WTC11 (cell line): ENCODE data around the gene SHKBP1. TPM values are rescaled to one million over a fixed set of nuclear protein-coding genes. Genes with fewer than 3 reads are reported as not detected.
"Not testable (repeated sequence)": the region's sequence is repeated elsewhere in the genome, so short reads cannot be mapped to it uniquely, and the experiment has no call there.

Source experiments
- ATAC-seq: fragments of 200-7000 bp; cut with Tn5 transposase; 2 replicates; pipeline ENCODE4 v1.10.0; 2021; ENCODE audit warnings: mild to moderate bottlenecking, moderate library complexity
- CTCF ChIA-PET: fragments of 300-600 bp; sonication (Branson Sonifier 250); formaldehyde crosslinking; loops from one replicate; lab custom pipeline; 2021; ENCODE audit warnings: antibody characterized with exemption; lab: Charles Lee
- POLR2A ChIA-PET: fragments of 350-600 bp; sonication (Branson Sonifier 250); formaldehyde crosslinking; loops from one replicate; lab custom pipeline; 2021; ENCODE audit warnings: antibody characterized with exemption; lab: Charles Lee
- DNase-seq: peaks from one replicate; pipeline ENCODE4 v3.0.0; 2021; ENCODE audit warnings: low spot score
- H3K27ac Mint-ChIP-seq: 2 replicates; pipeline ENCODE4 v1.8.0; 2021; ENCODE audit warnings: mixed read lengths
- H3K27me3 Mint-ChIP-seq: 2 replicates; pipeline ENCODE4 v1.8.0; 2021; ENCODE audit warnings: low read depth, mild to moderate bottlenecking, moderate library complexity, mixed read lengths
- H3K36me3 Mint-ChIP-seq: 2 replicates; pipeline ENCODE4 v1.8.0; 2021; ENCODE audit warnings: mixed read lengths
- H3K4me1 Mint-ChIP-seq: 2 replicates; pipeline ENCODE4 v1.8.0; 2022; ENCODE audit warnings: mixed read lengths
- H3K4me3 Mint-ChIP-seq: 2 replicates; pipeline ENCODE4 v1.8.0; 2021; ENCODE audit warnings: mild to moderate bottlenecking, moderate library complexity, mixed read lengths
- H3K9me3 Mint-ChIP-seq: 2 replicates; pipeline ENCODE4 v1.8.0; 2021; ENCODE audit warnings: mixed read lengths
- ESRRA ChIP-seq: sonication (generic); formaldehyde crosslinking; IDR thresholded peaks from 2 replicates; pipeline ENCODE4 v1.8.1; 2022; ENCODE audit warnings: mild to moderate bottlenecking, missing genetic modification reagents, borderline replicate concordance
- FOXK1 ChIP-seq: sonication (generic); formaldehyde crosslinking; IDR thresholded peaks from 2 replicates; pipeline ENCODE4 v1.8.0; 2022; ENCODE audit warnings: mild to moderate bottlenecking, moderate library complexity, missing genetic modification reagents
- GRHL2 ChIP-seq: fragments of 250-450 bp; sonication (Bioruptor Pico); IDR thresholded peaks from 2 replicates; pipeline ENCODE4 v1.8.0; 2022; ENCODE audit warnings: mild to moderate bottlenecking, moderate library complexity; ENCODE audit not compliant: insufficient replicate concordance, severe bottlenecking
- MYBL2 ChIP-seq: sonication (generic); formaldehyde crosslinking; IDR thresholded peaks from 2 replicates; pipeline ENCODE4 v1.8.1; 2023; ENCODE audit warnings: mild to moderate bottlenecking, moderate library complexity, missing genetic modification reagents
- PRRX2 ChIP-seq: fragments of 250-450 bp; sonication (Bioruptor Pico); IDR thresholded peaks from 2 replicates; pipeline ENCODE4 v1.8.0; 2021; ENCODE audit warnings: mild to moderate bottlenecking
- SMAD3 ChIP-seq: sonication (generic); formaldehyde crosslinking; IDR thresholded peaks from 2 replicates; pipeline ENCODE4 v1.8.0; 2022; ENCODE audit warnings: missing genetic modification reagents, mild to moderate bottlenecking, borderline replicate concordance
- TEAD1 ChIP-seq: sonication (generic); formaldehyde crosslinking; IDR thresholded peaks from 2 replicates; pipeline ENCODE4 v1.8.0; 2022; ENCODE audit warnings: mild to moderate bottlenecking, missing genetic modification reagents
- ZBTB21 ChIP-seq: sonication (generic); formaldehyde crosslinking; IDR thresholded peaks from 2 replicates; pipeline ENCODE4 v1.8.1; 2023; ENCODE audit warnings: mild to moderate bottlenecking, missing genetic modification reagents, borderline replicate concordance
- ZNF416 ChIP-seq: fragments of 250-450 bp; sonication (Bioruptor Pico); IDR thresholded peaks from 2 replicates; pipeline ENCODE4 v1.9.0; 2021; ENCODE audit warnings: mild to moderate bottlenecking, inconsistent platforms
- ZNF423 ChIP-seq: fragments of 250-450 bp; sonication (Bioruptor Pico); IDR thresholded peaks from 2 replicates; pipeline ENCODE4 v2.1.2; 2022; ENCODE audit warnings: mild to moderate bottlenecking, moderate library complexity
- total RNA-seq: library from RNA; stranded (reverse); gene quantifications from 3 replicates; pipeline ENCODE4 v1.2.3, GENCODE V29; 2021
- TF ChIP-seq, protein P1 (sequence below): fragments of 250-450 bp; sonication (Bioruptor Pico); conservative IDR thresholded peaks from 2 replicates; pipeline ENCODE4 v1.9.0; 2021; ENCODE audit warnings: mild to moderate bottlenecking
- TF ChIP-seq, protein P2 (sequence below): fragments of 250-450 bp; sonication (Bioruptor Pico); IDR thresholded peaks from 2 replicates; pipeline ENCODE4 v2.1.2; 2022; ENCODE audit warnings: mild to moderate bottlenecking, moderate library complexity
- TF ChIP-seq, protein P3 (sequence below): sonication (generic); formaldehyde crosslinking; IDR thresholded peaks from 2 replicates; pipeline ENCODE4 v1.8.1; 2023; ENCODE audit warnings: mild to moderate bottlenecking, missing genetic modification reagents, moderate library complexity
- TF ChIP-seq, protein P4 (sequence below): sonication (generic); formaldehyde crosslinking; IDR thresholded peaks from 2 replicates; pipeline ENCODE4 v1.8.1; 2023; ENCODE audit warnings: mild to moderate bottlenecking, missing genetic modification reagents, borderline replicate concordance
- TF ChIP-seq, protein P5 (sequence below): sonication (generic); formaldehyde crosslinking; IDR thresholded peaks from 2 replicates; pipeline ENCODE4 v1.8.0; 2022; ENCODE audit warnings: mild to moderate bottlenecking, missing genetic modification reagents
- TF ChIP-seq, protein P6 (sequence below): fragments of 250-450 bp; sonication (Bioruptor Pico); IDR thresholded peaks from 2 replicates; pipeline ENCODE4 v1.9.0; 2021; ENCODE audit warnings: moderate library complexity, mild to moderate bottlenecking, inconsistent platforms, borderline replicate concordance
- TF ChIP-seq, protein P7 (sequence below): sonication (generic); formaldehyde crosslinking; IDR thresholded peaks from 2 replicates; pipeline ENCODE4 v1.8.0; 2023; ENCODE audit warnings: mild to moderate bottlenecking, missing genetic modification reagents
- TF ChIP-seq, protein P8 (sequence below): fragments of 250-450 bp; sonication (Bioruptor Pico); IDR thresholded peaks from 2 replicates; pipeline ENCODE4 v1.9.0; 2021; ENCODE audit warnings: mild to moderate bottlenecking
- TF ChIP-seq, protein P9 (sequence below): sonication (generic); formaldehyde crosslinking; IDR thresholded peaks from 2 replicates; pipeline ENCODE4 v1.8.1; 2022; ENCODE audit warnings: missing genetic modification reagents, borderline replicate concordance
- TF ChIP-seq, protein P10 (sequence below): sonication (generic); formaldehyde crosslinking; conservative IDR thresholded peaks from 2 replicates; pipeline ENCODE4 v1.8.1; 2022; ENCODE audit warnings: mild to moderate bottlenecking, missing genetic modification reagents

SHKBP1 gene
- total RNA-seq, 1 experiment from 2014 or later: 71.7 TPM

DNA sequence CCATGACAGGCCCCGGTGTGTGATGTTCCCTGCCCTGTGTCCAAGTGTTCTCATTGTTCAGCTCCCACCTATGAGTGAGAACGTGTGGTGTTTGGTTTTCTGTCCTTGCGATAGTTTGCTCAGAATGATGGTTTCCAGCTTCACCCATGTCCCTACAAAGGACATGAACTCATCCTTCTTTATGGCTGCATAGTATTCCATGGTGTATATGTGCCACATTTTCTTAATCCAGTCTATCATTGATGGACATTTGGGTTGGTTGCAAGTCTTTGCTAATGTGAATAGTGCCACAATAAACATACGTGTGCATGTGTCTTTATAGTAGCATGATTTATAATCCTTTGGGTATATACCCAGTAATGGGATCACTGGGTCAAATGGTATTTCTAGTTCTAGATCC lies 29.5 kb upstream of the SHKBP1 start:
- peaks cover 72% of the 10 kb centered on the region for H3K27me3 Mint-ChIP-seq
- DNase-seq, H3K4me1 Mint-ChIP-seq, H3K4me3 Mint-ChIP-seq, CTCF ChIA-PET, POLR2A ChIA-PET, H3K36me3 Mint-ChIP-seq, H3K27ac Mint-ChIP-seq, ATAC-seq, H3K9me3 Mint-ChIP-seq: not testable (repeated sequence)

DNA sequence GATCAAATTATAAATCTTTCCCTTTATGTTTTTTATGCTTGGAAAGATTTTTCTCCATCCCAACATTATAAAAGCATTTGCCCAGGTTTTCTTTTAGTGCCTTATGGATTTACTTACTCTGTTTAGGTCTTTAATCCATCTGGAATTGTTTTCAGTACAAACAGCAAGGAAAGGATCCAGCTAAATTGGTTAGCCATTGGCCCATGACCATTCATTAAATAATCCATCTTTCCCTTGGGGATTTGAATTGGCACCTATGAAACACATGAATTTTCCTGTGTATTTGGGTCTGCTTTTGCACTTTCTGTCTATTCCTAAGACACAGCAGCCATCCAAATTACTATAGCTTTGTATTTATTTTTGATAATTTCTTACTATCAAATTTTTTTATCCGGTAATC lies 28.8 kb upstream of the SHKBP1 start:
- peaks cover 7% of the 10 kb centered on the region for H3K9me3 Mint-ChIP-seq
- H3K36me3 Mint-ChIP-seq: peaks cover 2% of the 10 kb centered on the region; the same call in 1 of the 2 replicates
- CTCF ChIA-PET: interaction anchor here (1.9 to 3.7 kb wide), 4 partner anchors 9 to 87 kb away, joined by 11 to 71 read pairs (median 44); partner anchors contain the start of gene LTBP4
- no peak for DNase-seq
- peaks cover 4% of the 10 kb centered on the region; the same call in 1 of the 2 replicates for H3K4me1 Mint-ChIP-seq
- POLR2A ChIA-PET: no interaction called here
- no peak overlapping the region for H3K4me3 Mint-ChIP-seq
- H3K27me3 Mint-ChIP-seq: peaks cover 74% of the 10 kb centered on the region
- TF ChIP-seq, protein P1, sequence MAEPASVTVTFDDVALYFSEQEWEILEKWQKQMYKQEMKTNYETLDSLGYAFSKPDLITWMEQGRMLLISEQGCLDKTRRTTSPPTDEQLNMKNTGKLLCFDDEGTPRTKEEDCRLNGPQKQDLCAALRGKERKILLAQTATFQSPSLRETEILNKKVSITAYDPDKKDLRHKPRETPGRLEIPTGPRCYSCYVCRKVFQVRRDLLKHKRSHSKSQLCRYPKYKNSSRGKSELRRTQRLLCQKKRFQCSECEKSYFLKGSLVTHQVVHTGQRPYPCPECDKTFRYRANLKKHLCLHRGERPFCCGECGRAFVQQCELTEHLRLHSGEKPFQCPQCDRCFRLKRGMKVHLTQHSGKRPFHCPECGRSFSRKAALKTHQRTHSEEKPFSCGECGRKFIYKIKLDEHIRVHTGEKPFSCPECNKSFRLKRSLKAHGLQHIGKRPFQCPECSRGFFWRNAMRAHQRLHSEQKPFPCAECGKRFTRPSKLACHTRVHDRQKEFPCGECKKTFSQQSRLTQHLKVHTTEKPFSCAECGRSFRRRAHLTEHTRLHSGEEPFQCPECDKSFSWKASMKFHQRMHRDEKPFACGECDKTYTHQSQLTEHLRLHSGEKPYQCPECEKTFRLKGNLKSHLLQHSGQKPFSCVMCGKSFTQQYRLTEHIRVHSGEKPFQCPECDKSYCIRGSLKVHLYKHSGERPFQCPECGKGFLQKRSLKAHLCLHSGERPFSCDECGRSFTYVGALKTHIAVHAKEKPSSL: no peak
- no peak for TF ChIP-seq ZNF416
- TF ChIP-seq, protein P2, sequence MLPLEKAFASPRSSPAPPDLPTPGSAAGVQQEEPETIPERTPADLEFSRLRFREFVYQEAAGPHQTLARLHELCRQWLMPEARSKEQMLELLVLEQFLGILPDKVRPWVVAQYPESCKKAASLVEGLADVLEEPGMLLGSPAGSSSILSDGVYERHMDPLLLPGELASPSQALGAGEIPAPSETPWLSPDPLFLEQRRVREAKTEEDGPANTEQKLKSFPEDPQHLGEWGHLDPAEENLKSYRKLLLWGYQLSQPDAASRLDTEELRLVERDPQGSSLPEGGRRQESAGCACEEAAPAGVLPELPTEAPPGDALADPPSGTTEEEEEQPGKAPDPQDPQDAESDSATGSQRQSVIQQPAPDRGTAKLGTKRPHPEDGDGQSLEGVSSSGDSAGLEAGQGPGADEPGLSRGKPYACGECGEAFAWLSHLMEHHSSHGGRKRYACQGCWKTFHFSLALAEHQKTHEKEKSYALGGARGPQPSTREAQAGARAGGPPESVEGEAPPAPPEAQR (CRISPR knock-in tag): no peak
- TF ChIP-seq, protein P3, sequence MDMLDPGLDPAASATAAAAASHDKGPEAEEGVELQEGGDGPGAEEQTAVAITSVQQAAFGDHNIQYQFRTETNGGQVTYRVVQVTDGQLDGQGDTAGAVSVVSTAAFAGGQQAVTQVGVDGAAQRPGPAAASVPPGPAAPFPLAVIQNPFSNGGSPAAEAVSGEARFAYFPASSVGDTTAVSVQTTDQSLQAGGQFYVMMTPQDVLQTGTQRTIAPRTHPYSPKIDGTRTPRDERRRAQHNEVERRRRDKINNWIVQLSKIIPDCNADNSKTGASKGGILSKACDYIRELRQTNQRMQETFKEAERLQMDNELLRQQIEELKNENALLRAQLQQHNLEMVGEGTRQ (CRISPR knock-in tag): no peak
- no peak for TF ChIP-seq ZNF423
- TF ChIP-seq, protein P4, sequence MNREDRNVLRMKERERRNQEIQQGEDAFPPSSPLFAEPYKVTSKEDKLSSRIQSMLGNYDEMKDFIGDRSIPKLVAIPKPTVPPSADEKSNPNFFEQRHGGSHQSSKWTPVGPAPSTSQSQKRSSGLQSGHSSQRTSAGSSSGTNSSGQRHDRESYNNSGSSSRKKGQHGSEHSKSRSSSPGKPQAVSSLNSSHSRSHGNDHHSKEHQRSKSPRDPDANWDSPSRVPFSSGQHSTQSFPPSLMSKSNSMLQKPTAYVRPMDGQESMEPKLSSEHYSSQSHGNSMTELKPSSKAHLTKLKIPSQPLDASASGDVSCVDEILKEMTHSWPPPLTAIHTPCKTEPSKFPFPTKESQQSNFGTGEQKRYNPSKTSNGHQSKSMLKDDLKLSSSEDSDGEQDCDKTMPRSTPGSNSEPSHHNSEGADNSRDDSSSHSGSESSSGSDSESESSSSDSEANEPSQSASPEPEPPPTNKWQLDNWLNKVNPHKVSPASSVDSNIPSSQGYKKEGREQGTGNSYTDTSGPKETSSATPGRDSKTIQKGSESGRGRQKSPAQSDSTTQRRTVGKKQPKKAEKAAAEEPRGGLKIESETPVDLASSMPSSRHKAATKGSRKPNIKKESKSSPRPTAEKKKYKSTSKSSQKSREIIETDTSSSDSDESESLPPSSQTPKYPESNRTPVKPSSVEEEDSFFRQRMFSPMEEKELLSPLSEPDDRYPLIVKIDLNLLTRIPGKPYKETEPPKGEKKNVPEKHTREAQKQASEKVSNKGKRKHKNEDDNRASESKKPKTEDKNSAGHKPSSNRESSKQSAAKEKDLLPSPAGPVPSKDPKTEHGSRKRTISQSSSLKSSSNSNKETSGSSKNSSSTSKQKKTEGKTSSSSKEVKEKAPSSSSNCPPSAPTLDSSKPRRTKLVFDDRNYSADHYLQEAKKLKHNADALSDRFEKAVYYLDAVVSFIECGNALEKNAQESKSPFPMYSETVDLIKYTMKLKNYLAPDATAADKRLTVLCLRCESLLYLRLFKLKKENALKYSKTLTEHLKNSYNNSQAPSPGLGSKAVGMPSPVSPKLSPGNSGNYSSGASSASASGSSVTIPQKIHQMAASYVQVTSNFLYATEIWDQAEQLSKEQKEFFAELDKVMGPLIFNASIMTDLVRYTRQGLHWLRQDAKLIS: no peak
- TF ChIP-seq, protein P5, sequence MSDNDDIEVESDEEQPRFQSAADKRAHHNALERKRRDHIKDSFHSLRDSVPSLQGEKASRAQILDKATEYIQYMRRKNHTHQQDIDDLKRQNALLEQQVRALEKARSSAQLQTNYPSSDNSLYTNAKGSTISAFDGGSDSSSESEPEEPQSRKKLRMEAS (CRISPR knock-in tag): no peak
- no peak for TF ChIP-seq PRRX2
- TF ChIP-seq, protein P6, sequence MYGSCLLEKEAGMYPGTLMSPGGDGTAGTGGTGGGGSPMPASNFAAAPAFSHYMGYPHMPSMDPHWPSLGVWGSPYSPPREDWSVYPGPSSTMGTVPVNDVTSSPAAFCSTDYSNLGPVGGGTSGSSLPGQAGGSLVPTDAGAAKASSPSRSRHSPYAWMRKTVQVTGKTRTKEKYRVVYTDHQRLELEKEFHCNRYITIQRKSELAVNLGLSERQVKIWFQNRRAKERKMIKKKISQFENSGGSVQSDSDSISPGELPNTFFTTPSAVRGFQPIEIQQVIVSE (CRISPR knock-in tag): no peak
- TF ChIP-seq MYBL2 (CRISPR knock-in tag): no peak
- no peak for TF ChIP-seq GRHL2 (CRISPR knock-in tag)
- TF ChIP-seq SMAD3 (CRISPR knock-in tag): no peak
- TF ChIP-seq, protein P7, sequence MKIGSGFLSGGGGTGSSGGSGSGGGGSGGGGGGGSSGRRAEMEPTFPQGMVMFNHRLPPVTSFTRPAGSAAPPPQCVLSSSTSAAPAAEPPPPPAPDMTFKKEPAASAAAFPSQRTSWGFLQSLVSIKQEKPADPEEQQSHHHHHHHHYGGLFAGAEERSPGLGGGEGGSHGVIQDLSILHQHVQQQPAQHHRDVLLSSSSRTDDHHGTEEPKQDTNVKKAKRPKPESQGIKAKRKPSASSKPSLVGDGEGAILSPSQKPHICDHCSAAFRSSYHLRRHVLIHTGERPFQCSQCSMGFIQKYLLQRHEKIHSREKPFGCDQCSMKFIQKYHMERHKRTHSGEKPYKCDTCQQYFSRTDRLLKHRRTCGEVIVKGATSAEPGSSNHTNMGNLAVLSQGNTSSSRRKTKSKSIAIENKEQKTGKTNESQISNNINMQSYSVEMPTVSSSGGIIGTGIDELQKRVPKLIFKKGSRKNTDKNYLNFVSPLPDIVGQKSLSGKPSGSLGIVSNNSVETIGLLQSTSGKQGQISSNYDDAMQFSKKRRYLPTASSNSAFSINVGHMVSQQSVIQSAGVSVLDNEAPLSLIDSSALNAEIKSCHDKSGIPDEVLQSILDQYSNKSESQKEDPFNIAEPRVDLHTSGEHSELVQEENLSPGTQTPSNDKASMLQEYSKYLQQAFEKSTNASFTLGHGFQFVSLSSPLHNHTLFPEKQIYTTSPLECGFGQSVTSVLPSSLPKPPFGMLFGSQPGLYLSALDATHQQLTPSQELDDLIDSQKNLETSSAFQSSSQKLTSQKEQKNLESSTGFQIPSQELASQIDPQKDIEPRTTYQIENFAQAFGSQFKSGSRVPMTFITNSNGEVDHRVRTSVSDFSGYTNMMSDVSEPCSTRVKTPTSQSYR: no peak
- TF ChIP-seq, protein P8, sequence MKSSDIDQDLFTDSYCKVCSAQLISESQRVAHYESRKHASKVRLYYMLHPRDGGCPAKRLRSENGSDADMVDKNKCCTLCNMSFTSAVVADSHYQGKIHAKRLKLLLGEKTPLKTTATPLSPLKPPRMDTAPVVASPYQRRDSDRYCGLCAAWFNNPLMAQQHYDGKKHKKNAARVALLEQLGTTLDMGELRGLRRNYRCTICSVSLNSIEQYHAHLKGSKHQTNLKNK (CRISPR knock-in tag): no peak
- no peak for TF ChIP-seq FOXK1 (CRISPR knock-in tag)
- no peak for TF ChIP-seq ZBTB21 (CRISPR knock-in tag)
- TF ChIP-seq ESRRA: no peak
- TF ChIP-seq TEAD1 (CRISPR knock-in tag): no peak
- TF ChIP-seq, protein P9, sequence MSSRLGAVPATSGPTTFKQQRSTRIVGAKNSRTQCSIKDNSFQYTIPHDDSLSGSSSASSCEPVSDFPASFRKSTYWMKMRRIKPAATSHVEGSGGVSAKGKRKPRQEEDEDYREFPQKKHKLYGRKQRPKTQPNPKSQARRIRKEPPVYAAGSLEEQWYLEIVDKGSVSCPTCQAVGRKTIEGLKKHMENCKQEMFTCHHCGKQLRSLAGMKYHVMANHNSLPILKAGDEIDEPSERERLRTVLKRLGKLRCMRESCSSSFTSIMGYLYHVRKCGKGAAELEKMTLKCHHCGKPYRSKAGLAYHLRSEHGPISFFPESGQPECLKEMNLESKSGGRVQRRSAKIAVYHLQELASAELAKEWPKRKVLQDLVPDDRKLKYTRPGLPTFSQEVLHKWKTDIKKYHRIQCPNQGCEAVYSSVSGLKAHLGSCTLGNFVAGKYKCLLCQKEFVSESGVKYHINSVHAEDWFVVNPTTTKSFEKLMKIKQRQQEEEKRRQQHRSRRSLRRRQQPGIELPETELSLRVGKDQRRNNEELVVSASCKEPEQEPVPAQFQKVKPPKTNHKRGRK (CRISPR knock-in tag): no peak
- TF ChIP-seq, protein P10, sequence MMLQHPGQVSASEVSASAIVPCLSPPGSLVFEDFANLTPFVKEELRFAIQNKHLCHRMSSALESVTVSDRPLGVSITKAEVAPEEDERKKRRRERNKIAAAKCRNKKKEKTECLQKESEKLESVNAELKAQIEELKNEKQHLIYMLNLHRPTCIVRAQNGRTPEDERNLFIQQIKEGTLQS: no peak
- no peak overlapping the region for H3K27ac Mint-ChIP-seq
- ATAC-seq: no peak
